Dendritic cell treated with granulocyte-macrophage colony-stimulating factor and Interleukin-4, amounts not matched to agents 40 ng/mL and 50 ng/mL, for 4 days (primary cell): ENCODE results near the gene KCNC4.

ENCODE experiments used
- H3K27ac Mint-ChIP-seq: one replicate; pipeline ENCODE4 v1.8.0; 2022; ENCODE audit warnings: mild to moderate bottlenecking, mixed read lengths
- H3K27me3 Mint-ChIP-seq: one replicate; pipeline ENCODE4 v1.8.0; 2022; ENCODE audit warnings: mild to moderate bottlenecking, mixed read lengths
- H3K36me3 Mint-ChIP-seq: one replicate; pipeline ENCODE4 v1.8.0; 2022; ENCODE audit warnings: low read depth, mixed read lengths
- H3K4me1 Mint-ChIP-seq: one replicate; pipeline ENCODE4 v1.8.0; 2022; ENCODE audit warnings: low read depth, mixed read lengths
- H3K4me3 Mint-ChIP-seq: one replicate; pipeline ENCODE4 v1.8.0; 2022; ENCODE audit warnings: mild to moderate bottlenecking, moderate library complexity, mixed read lengths
- H3K9me3 Mint-ChIP-seq: one replicate; pipeline ENCODE4 v1.8.0; 2022; ENCODE audit warnings: mixed read lengths
- intact Hi-C: fragments of 100-400 bp; cut with micrococcal nuclease; formaldehyde crosslinking; loops from one replicate; pipeline ENCODE4 v1.15.0; 2022

Gene KCNC4

DNA sequence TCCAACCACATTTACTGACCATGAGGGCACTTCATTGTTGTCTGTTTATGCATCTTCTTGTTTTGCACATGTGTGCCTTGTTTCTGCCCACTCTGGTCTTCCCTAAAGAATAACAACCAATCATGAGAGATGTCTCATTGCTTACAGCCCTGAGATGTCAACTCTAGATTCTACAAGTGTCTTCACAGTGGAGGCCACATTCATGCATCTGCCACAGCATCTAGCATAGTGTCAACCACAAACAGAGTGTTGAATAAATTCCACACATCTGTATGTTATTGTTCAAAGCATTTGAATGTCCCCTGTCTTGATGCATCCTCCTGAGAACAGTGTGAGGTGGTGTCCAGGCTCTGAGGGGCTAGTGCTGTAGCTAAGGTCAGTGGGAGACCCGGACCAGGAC is 43.1 kb downstream of the KCNC4 start:
- no peak overlapping the region for H3K27ac Mint-ChIP-seq
- no peaks in the 10 kb centered on the region for H3K36me3 Mint-ChIP-seq
- H3K9me3 Mint-ChIP-seq = no peaks in the 10 kb centered on the region
- peaks cover 4% of the 10 kb centered on the region for H3K27me3 Mint-ChIP-seq
- no peak overlapping the region for H3K4me3 Mint-ChIP-seq
- H3K4me1 Mint-ChIP-seq = no peaks in the 10 kb centered on the region
- intact Hi-C loops = no loop called here

DNA sequence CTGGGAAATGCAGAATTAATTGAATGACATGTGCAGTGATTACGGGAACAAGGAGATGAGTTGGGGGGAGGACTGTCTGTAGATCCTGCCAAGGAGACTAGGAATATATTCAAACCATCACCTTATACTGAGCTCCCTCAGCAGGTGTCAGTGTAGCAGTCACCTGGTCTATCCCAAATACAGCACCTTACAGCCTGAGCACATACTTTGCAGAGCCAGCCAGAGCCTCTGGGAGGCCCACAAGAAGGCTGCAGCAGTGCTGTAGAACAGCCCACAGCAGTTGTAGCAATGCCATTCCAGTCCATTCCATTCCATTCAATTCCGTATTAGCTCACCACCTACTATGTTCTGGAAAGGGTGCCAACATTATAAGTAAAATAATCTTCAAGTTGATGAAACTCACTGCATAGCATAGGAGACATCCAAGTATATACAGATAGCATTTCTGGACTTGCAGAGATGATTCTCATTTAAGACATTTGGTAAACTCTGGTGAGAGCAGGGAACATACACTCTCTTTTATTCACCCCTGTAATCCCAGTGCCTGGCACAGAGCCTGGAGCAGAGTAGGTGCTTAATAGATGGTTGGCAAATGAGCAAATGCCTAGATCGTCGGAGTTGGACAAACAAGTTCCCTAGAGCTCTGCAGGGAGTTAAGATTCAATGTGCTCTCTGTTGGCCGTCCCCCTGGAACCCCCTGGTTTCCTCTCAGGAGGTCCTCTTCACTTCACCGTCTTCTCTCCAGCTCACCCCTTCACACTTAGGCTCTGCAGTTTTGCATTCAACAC is 44.7 kb downstream of the KCNC4 start:
- Mint-ChIP-seq H3K36me3 (no peaks in the 10 kb centered on the region), H3K9me3 (no peaks in the 10 kb centered on the region), H3K4me3 (no peak overlapping the region), H3K27ac (no peak overlapping the region), H3K27me3 (peaks cover 4% of the 10 kb centered on the region), H3K4me1 (peaks cover 8% of the 10 kb centered on the region)
- intact Hi-C loops = no loop called here

DNA sequence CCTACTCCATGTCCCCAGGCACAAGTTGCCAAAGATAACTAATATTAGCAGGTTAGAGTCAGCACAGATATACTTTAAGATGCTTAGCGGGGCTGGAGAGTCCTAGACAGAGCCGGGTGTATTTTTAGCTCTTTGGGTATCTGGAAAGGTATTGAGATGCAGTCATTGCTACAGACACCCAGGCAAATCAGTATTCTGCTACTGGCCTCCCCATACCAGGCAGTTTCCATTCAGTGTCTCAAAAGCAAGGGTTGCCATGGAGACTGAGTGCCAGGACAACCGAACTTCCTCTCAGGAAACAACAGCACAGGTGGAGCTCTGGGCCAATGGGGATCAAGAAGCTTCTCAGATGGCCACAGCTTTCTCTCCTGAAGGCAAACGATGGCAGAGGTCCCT is 45.3 kb downstream of the KCNC4 start:
- Mint-ChIP-seq H3K4me1 (peaks cover 11% of the 10 kb centered on the region), H3K27me3 (peaks cover 4% of the 10 kb centered on the region), H3K4me3 (no peak overlapping the region), H3K27ac (no peak overlapping the region), H3K9me3 (no peaks in the 10 kb centered on the region), H3K36me3 (no peaks in the 10 kb centered on the region)
- intact Hi-C loops = no loop called here

DNA sequence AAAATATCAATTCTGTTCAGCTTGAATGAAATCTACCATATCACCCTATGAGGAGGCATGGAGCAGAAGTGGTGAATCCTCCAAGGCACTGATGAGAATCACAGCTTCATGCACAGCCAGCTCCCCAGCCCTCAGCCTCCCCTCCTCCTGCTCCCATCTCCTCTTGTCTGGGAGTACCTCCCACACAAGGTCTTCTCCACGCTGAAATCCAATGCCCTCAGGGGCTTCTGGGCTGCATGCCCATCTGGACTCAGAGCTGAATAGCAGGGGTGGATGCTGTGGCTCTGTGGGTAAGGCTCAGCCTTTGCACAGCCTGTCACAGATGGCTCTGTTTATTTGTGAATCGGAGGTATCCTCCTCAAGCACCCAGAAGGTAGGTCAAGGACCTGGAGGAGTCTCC is 48.6 kb downstream of the KCNC4 start:
- Mint-ChIP-seq H3K9me3 (no peaks in the 10 kb centered on the region), H3K27me3 (peaks cover 4% of the 10 kb centered on the region), H3K27ac (no peak overlapping the region), H3K36me3 (no peaks in the 10 kb centered on the region), H3K4me3 (no peak overlapping the region), H3K4me1 (peaks cover 20% of the 10 kb centered on the region)
- intact Hi-C loops = no loop called here

DNA sequence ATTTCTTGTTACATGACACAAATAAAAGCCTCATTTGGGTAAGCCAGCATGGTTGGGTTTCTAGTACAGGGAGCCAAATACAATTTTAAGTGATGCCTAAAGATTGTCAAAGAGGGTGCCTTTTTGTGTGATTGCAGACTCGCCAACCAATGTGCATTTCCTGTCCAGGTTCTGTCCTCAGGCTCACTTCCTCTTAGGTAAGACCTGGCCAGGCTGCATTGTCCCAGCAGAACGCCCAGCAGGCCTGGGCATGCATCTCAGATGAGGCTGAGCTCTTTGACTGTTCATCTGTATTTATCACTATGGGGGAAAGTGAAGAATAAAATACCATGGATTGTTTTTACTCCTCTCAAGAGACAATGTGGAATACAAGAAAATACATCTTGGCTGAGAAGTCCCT is 49.7 kb downstream of the KCNC4 start:
- intact Hi-C loops = no loop called here
- Mint-ChIP-seq H3K4me3 (no peak overlapping the region), H3K27me3 (peaks cover 4% of the 10 kb centered on the region), H3K9me3 (no peaks in the 10 kb centered on the region), H3K4me1 (peaks cover 29% of the 10 kb centered on the region), H3K27ac (no peak overlapping the region), H3K36me3 (no peaks in the 10 kb centered on the region)
